K562 (cell line): Measurements from ENCODE around the gene NTN1. TPM values are rescaled to one million over a fixed set of nuclear protein-coding genes. Genes with fewer than 3 reads are reported as not detected.

ENCODE experiments used
- ATAC-seq: fragments of 200-7000 bp; cut with Tn5 transposase; 3 replicates; pipeline ENCODE4 v1.9.1; 2020; ENCODE audit warnings: moderate library complexity
- BruUV-seq: library from RNA; stranded (reverse); fragments of 400-500 nt; replicated peaks from 2 replicates; lab custom pipeline; 2021; lab: Mats Ljungman, UMichigan
- CTCF ChIA-PET: fragments of 300-600 bp; formaldehyde crosslinking; extraction: SDS; loops from one replicate; lab custom pipeline; 2021; ENCODE audit warnings: low intra/inter-chr PET ratio; lab: Yijun Ruan, JAX
- POLR2A ChIA-PET: fragments of 300-600, 350-650 bp; sonication (Branson Sonifier 250); formaldehyde crosslinking; extraction: SDS; loops from one replicate; lab custom pipeline; 2021; ENCODE audit warnings: antibody characterized with exemption, inconsistent platforms; lab: Yijun Ruan, JAX
- DNase-seq, 4 experiments: peaks; one replicate each; pipeline versions ENCODE4 v3.0.0 to v3.0.0-alpha.2; 2011 to 2018; ENCODE audit warnings: low spot score in 3 of 4, mixed read lengths in 3 of 4; ENCODE audit errors: extremely low read depth in 1 of 4
- FAIRE-seq: peaks from 2 replicates; lab custom pipeline; 2011; peaks lifted over from hg19 to GRCh38; lab: Jason Lieb, UNC
- H2AFZ ChIP-seq: 2 replicates; pipeline ENCODE4 v1.6.0; 2011; ENCODE audit warnings: low read depth, low read length, control low read depth, inconsistent platforms
- H3K27ac ChIP-seq: fragments of 200-600 bp; 3 replicates; pipeline ENCODE4 v1.8.0; 2011; ENCODE audit warnings: low read depth, mild to moderate bottlenecking, control low read depth, inconsistent platforms, low read length, moderate library complexity, mixed read lengths; ENCODE audit errors: extremely low read depth
- H3K27me3 ChIP-seq, 2 experiments: fragments of 300-600 bp in 1 of 2; 2 replicates in 1 of 2; 3 replicates in 1 of 2; pipeline versions ENCODE4 v1.6.0 to v1.8.0; 2011; ENCODE audit warnings: inconsistent platforms in 2 of 2, low read length in 2 of 2, mild to moderate bottlenecking in 1 of 2, mixed read lengths in 1 of 2, moderate library complexity in 1 of 2; ENCODE audit not compliant: control insufficient read depth in 2 of 2, insufficient read depth in 2 of 2
- H3K36me3 ChIP-seq: fragments of 300-600 bp; 3 replicates; pipeline ENCODE4 v1.8.0; 2011; ENCODE audit warnings: mild to moderate bottlenecking, low read length, inconsistent platforms; ENCODE audit not compliant: control insufficient read depth, insufficient read depth
- H3K4me1 ChIP-seq, 2 experiments: fragments of 200-600 bp in 1 of 2; replicated peaks in 1 of 2; 2 replicates in 1 of 2; 3 replicates in 1 of 2; pipeline versions ENCODE4 v1.5.1 to v1.8.0; 2011; ENCODE audit warnings: inconsistent platforms in 2 of 2, low read length in 2 of 2, mild to moderate bottlenecking in 1 of 2, mixed read lengths in 1 of 2, moderate library complexity in 1 of 2; ENCODE audit not compliant: control insufficient read depth in 2 of 2, insufficient read depth in 2 of 2
- H3K4me2 ChIP-seq: 2 replicates; pipeline ENCODE4 v1.6.1; 2011; ENCODE audit warnings: low read length, control low read depth, inconsistent platforms, mixed read lengths; ENCODE audit not compliant: insufficient read depth
- H3K4me3 ChIP-seq: fragments of 200-600 bp; sonication (generic), shearing (Covaris generic); 2 replicates; pipeline ENCODE4 v1.5.1; 2016; ENCODE audit warnings: control low read depth, inconsistent platforms
- H3K79me2 ChIP-seq: fragments of 200-600 bp; 3 replicates; pipeline ENCODE4 v1.8.0; 2011; ENCODE audit warnings: low read length, inconsistent platforms; ENCODE audit not compliant: control insufficient read depth, insufficient read depth
- H3K9ac ChIP-seq, 2 experiments: 2 replicates each; pipeline versions ENCODE4 v1.6.0 to v1.6.1; 2011; ENCODE audit warnings: low read depth in 2 of 2, low read length in 2 of 2, control low read depth in 1 of 2, inconsistent platforms in 1 of 2, mild to moderate bottlenecking in 1 of 2, mixed read lengths in 1 of 2; ENCODE audit not compliant: insufficient read depth in 1 of 2
- H3K9me1 ChIP-seq: one replicate; pipeline ENCODE4 v1.6.0; 2011; ENCODE audit warnings: inconsistent platforms, mild to moderate bottlenecking, low read length, moderate library complexity; ENCODE audit not compliant: control insufficient read depth, insufficient read depth
- H3K9me3 ChIP-seq: replicated peaks from 2 replicates; pipeline ENCODE4 v1.5.1; 2011; ENCODE audit warnings: low read depth, low read length, inconsistent platforms; ENCODE audit not compliant: control insufficient read depth, insufficient read depth
- H4K20me1 ChIP-seq: replicated peaks from 2 replicates; pipeline ENCODE4 v1.6.1; 2011; ENCODE audit warnings: low read length, inconsistent platforms, mixed read lengths; ENCODE audit not compliant: control insufficient read depth, insufficient read depth
- ASH1L ChIP-seq: fragments of 450-650 bp; IDR thresholded peaks from 2 replicates; pipeline ENCODE4 v1.6.1; 2018; ENCODE audit warnings: borderline replicate concordance, mild to moderate bottlenecking, low read depth; ENCODE audit not compliant: partially characterized antibody
- CEBPB ChIP-seq: fragments of 450-650 bp; IDR thresholded peaks from 2 replicates; pipeline ENCODE4 v1.6.1; 2016; ENCODE audit warnings: missing genetic modification characterization, missing compliant biosample characterization
- CREB3 ChIP-seq: fragments of 450-650 bp; conservative IDR thresholded peaks from 2 replicates; pipeline ENCODE4 v1.6.1; 2016; ENCODE audit warnings: missing genetic modification characterization, low read depth, mild to moderate bottlenecking, missing compliant biosample characterization, moderate library complexity
- ELF2 ChIP-seq: fragments of 250-450 bp; sonication (Bioruptor Pico); IDR thresholded peaks from 2 replicates; pipeline ENCODE4 v1.5.0; 2021; ENCODE audit warnings: mild to moderate bottlenecking
- HNRNPLL ChIP-seq: fragments of 200-400 bp; formaldehyde crosslinking; IDR thresholded peaks from 2 replicates; pipeline ENCODE4 v1.6.1; 2017; ENCODE audit warnings: low read length, low read depth, mild to moderate bottlenecking; ENCODE audit not compliant: poor library complexity, severe bottlenecking
- ILK ChIP-seq: fragments of 450-650 bp; IDR thresholded peaks from 2 replicates; pipeline ENCODE4 v1.6.1; 2016; ENCODE audit warnings: missing genetic modification characterization, low read depth, mild to moderate bottlenecking, missing compliant biosample characterization, moderate library complexity, borderline replicate concordance
- MIER1 ChIP-seq: fragments of 450-650 bp; IDR thresholded peaks from 2 replicates; pipeline ENCODE4 v1.6.1; 2016; ENCODE audit warnings: antibody characterized with exemption, mild to moderate bottlenecking, low read depth
- MTF1 ChIP-seq: fragments of 250-450 bp; sonication (Bioruptor Pico); IDR thresholded peaks from 2 replicates; pipeline ENCODE4 v1.9.0; 2021; ENCODE audit warnings: moderate library complexity, mild to moderate bottlenecking, inconsistent platforms, borderline replicate concordance
- PRPF4 ChIP-seq: fragments of 200-400 bp; formaldehyde crosslinking; IDR thresholded peaks from one replicate; pipeline ENCODE4 v1.6.1; 2017; ENCODE audit warnings: low read length, low read depth, mild to moderate bottlenecking; ENCODE audit not compliant: insufficient read depth, poor library complexity, severe bottlenecking
- SMARCE1 ChIP-seq: fragments of 450-650 bp; IDR thresholded peaks from 2 replicates; pipeline ENCODE4 v1.7.1; 2016; ENCODE audit warnings: mild to moderate bottlenecking
- TEAD2 ChIP-seq: fragments of 450-650 bp; IDR thresholded peaks from 2 replicates; pipeline ENCODE4 v1.6.1; 2016; ENCODE audit warnings: missing genetic modification characterization, control low read depth, missing compliant biosample characterization
- USF1 ChIP-seq: sonication (generic); formaldehyde crosslinking; IDR thresholded peaks from 2 replicates; pipeline ENCODE4 v1.9.0; 2022; ENCODE audit warnings: mild to moderate bottlenecking, missing genetic modification reagents
- VEZF1 ChIP-seq: fragments of 200-800 bp; sonication (Bioruptor generic); IDR thresholded peaks from 2 replicates; pipeline ENCODE4 v1.6.1; 2017; ENCODE audit warnings: missing genetic modification characterization, missing compliant biosample characterization
- WHSC1 ChIP-seq: IDR thresholded peaks from one replicate; pipeline ENCODE4 v1.6.1; 2012; ENCODE audit warnings: low read length, control low read depth, inconsistent platforms
- ZNF280B ChIP-seq: fragments of 250-450 bp; sonication (Bioruptor Pico); IDR thresholded peaks from 2 replicates; pipeline ENCODE4 v1.5.1; 2021; ENCODE audit warnings: mild to moderate bottlenecking
- ZNF436 ChIP-seq: fragments of 250-450, 450-650 bp; sonication (Bioruptor Pico); formaldehyde crosslinking; IDR thresholded peaks from 2 replicates; pipeline ENCODE4 v1.7.0; 2020; ENCODE audit warnings: mild to moderate bottlenecking
- WGBS: fragments of 100-300 bp; shearing (Covaris generic); methylation state at CpG from one replicate; pipeline ENCODE4 v1.1.6; 2016; ENCODE audit warnings: low coverage, mixed read lengths; ENCODE audit not compliant: insufficient coverage; ENCODE audit errors: missing lambda C conversion rate; 5-methylcytosine and 5-hydroxymethylcytosine counted together
- in situ Hi-C: fragments of 300-500 bp; cut with MboI; formaldehyde crosslinking; loops from 4 replicates; pipeline ENCODE4 v1.15.0; 2018; ENCODE audit warnings: inconsistent platforms, mixed read lengths
- intact Hi-C: fragments of 100-400 bp; cut with micrococcal nuclease; formaldehyde crosslinking; loops from 2 replicates; pipeline ENCODE4 v1.14.2; 2022
- polyA plus RNA-seq, 8 experiments: library from polyadenylated mRNA; depleted of rRNA in 4 of 8; stranded (reverse) in 5 of 8; unstranded in 3 of 8; fragments of >200 nt; fragmentation: Nextera tagmentation in 2 of 8; fragmentation: Illumina TruSeq in 1 of 8; extraction: Ambion mirVana in 2 of 8; extraction: Trizol in 1 of 8; gene quantifications; 2 replicates each; pipeline versions ENCODE4 v1.2.1 to v1.2.3, GENCODE V29; 2011 to 2014; ENCODE audit warnings: inconsistent platforms in 1 of 8, missing spikeins in 1 of 8
- total RNA-seq, 7 experiments: library from RNA; depleted of rRNA in 6 of 7; stranded (reverse); fragments of >200 nt in 6 of 7; fragmentation: Illumina TruSeq in 2 of 7; extraction: Trizol in 2 of 7; gene quantifications; 2 replicates each; pipeline versions ENCODE4 v1.2.1 to v1.2.3, GENCODE V29; 2011 to 2021; ENCODE audit warnings: low replicate concordance in 1 of 7

The NTN1 gene
- total and polyA plus RNA-seq, 9 of the 15 experiments (the other 6 are each of a cell fraction or from before 2014, with no cell fraction given) = 0.02 TPM; not detected in 8

- no peak for TF ChIP-seq ILK (tag)
- TF ChIP-seq VEZF1 (CRISPR knock-in tag) = no peak
- TF ChIP-seq PRPF4 = no peak
Measured at GRCh38 chr17:9229160-9229825, 208.0 kb downstream of the NTN1 start (continued).

GRCh38 chr17:9229826-9230201 lies 208.5 kb downstream of the NTN1 start:
- Histone ChIP-seq H3K9me1 (no peaks in the 10 kb centered on the region), H3K4me2 (no peak overlapping the region), H3K79me2 (no peaks in the 10 kb centered on the region), H3K27ac (no peak overlapping the region), H2AFZ (no peak overlapping the region), H3K9me3 (no peaks in the 10 kb centered on the region), H3K4me1 (peaks cover 0 to 3% of the 10 kb centered on the region in 2 experiments; a peak in 2 of 5 replicates), H4K20me1 (no peaks in the 10 kb centered on the region), H3K27me3 (peaks cover 0 to 20% of the 10 kb centered on the region in 2 experiments; a peak in 2 of 5 replicates), H3K36me3 (no peaks in the 10 kb centered on the region), H3K9ac (no peak overlapping the region), H3K4me3 (no peak overlapping the region)
- ATAC-seq (no peak), DNase-seq (no peak), FAIRE-seq (no peak)
- intact Hi-C loops = no loop called here
- ChIA-PET CTCF (no interaction called here), POLR2A (no interaction called here)
- 0% methylated on average over 6 of the region's 9 CpGs for WGBS
- no TSS peak for BruUV-seq
- in situ Hi-C loops = no loop called here
- TF ChIP-seq TEAD2 (tag) = no peak
- no peak for TF ChIP-seq WHSC1
- TF ChIP-seq ZNF436 (CRISPR knock-in tag) = no peak
- TF ChIP-seq SMARCE1 = no peak
- TF ChIP-seq CEBPB (tag) = no peak
- TF ChIP-seq ELF2 (CRISPR knock-in tag) = no peak
- TF ChIP-seq MIER1 = no peak
- no peak for TF ChIP-seq HNRNPLL
- TF ChIP-seq ZNF280B (CRISPR knock-in tag) = no peak
- TF ChIP-seq ASH1L = no peak
- TF ChIP-seq CREB3 (tag) = no peak
- no peak for TF ChIP-seq USF1 (CRISPR knock-in tag)
- no peak for TF ChIP-seq MTF1
